Osteoblast (primary cell): Measurements from ENCODE around the gene IRF2BPL. TPM values are rescaled to one million over a fixed set of nuclear protein-coding genes. Genes with fewer than 3 reads are reported as not detected.

Experiments used
- DNase-seq: peaks from one replicate; pipeline ENCODE4 v3.0.0; 2011; ENCODE audit warnings: low spot score, mixed read lengths; ENCODE audit not compliant: insufficient read length; ENCODE audit errors: missing footprints
- H2AFZ ChIP-seq: 2 replicates; pipeline ENCODE4 v1.6.0; 2011; ENCODE audit warnings: mild to moderate bottlenecking, low read length
- H3K27ac ChIP-seq: 2 replicates; pipeline ENCODE4 v1.5.1; 2011; ENCODE audit warnings: mild to moderate bottlenecking, low read depth, low read length, moderate library complexity
- H3K27me3 ChIP-seq: 2 replicates; pipeline ENCODE4 v1.6.0; 2012; ENCODE audit warnings: mild to moderate bottlenecking, control low read depth, inconsistent platforms, low read length, moderate library complexity; ENCODE audit not compliant: insufficient read depth
- H3K36me3 ChIP-seq: 2 replicates; pipeline ENCODE4 v1.5.1; 2011; ENCODE audit warnings: mild to moderate bottlenecking, low read length, control low read depth, moderate library complexity; ENCODE audit not compliant: insufficient read depth
- H3K4me1 ChIP-seq: 2 replicates; pipeline ENCODE4 v1.5.1; 2011; ENCODE audit warnings: mild to moderate bottlenecking, low read length, control low read depth, moderate library complexity; ENCODE audit not compliant: insufficient read depth
- H3K4me2 ChIP-seq: 2 replicates; pipeline ENCODE4 v1.6.0; 2011; ENCODE audit warnings: mild to moderate bottlenecking, low read length; ENCODE audit not compliant: insufficient read depth
- H3K4me3 ChIP-seq: fragments of 200-600 bp; sonication (generic); 3 replicates; pipeline ENCODE4 v1.5.1; 2012; ENCODE audit warnings: mild to moderate bottlenecking, low read length, inconsistent platforms; ENCODE audit not compliant: insufficient read depth
- H3K79me2 ChIP-seq: 2 replicates; pipeline ENCODE4 v1.6.0; 2012; ENCODE audit warnings: mild to moderate bottlenecking, low read length, control low read depth, inconsistent platforms; ENCODE audit not compliant: insufficient read depth
- H3K9me3 ChIP-seq: 2 replicates; pipeline ENCODE4 v1.5.1; 2011; ENCODE audit warnings: low read depth, low read length, control low read depth
- H4K20me1 ChIP-seq: 2 replicates; pipeline ENCODE4 v1.6.0; 2012; ENCODE audit warnings: mild to moderate bottlenecking, low read length, control low read depth; ENCODE audit not compliant: insufficient read depth
- total RNA-seq: library from RNA; depleted of rRNA; stranded (reverse); fragments of >200 nt; gene quantifications from 2 replicates; pipeline ENCODE4 v1.2.3, GENCODE V29; 2012
- TF ChIP-seq, protein P1 (sequence below): IDR thresholded peaks from 2 replicates; pipeline ENCODE4 v1.5.1; 2011; ENCODE audit warnings: mild to moderate bottlenecking, low read depth, low read length, moderate library complexity; ENCODE audit errors: extremely low read depth

Gene IRF2BPL
- total RNA-seq, 1 donor, result 26.4 TPM

DNA sequence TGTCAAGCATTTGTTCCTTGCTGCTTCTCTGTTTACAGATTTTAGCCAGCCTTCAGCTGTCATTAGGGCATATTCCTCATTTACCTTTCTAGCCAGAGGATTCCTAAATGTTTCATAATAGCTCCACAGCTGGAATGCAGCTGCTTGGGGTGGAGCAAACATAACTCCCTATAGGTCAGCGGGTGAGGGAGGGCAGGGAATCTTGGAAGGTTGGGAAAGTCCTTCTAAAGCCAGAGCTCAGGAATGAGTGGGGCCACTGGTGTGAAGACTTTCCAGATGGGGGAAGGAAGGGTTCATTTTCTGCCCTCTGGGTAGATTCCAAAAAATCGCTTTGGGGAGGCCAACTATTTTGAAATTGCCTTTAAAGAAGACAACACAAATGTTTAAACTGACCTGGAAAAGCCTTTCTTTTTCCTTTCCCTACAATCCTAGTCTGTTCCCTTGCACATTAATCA lies 16.3 kb upstream of the IRF2BPL start:
- H3K9me3 ChIP-seq, result no peaks in the 10 kb centered on the region
- H3K79me2 ChIP-seq, result no peaks in the 10 kb centered on the region
- H3K27ac ChIP-seq, result peak overlapping the region; percentile 95
- peaks cover 58% of the 10 kb centered on the region for H3K4me1 ChIP-seq
- no peaks in the 10 kb centered on the region for H3K36me3 ChIP-seq
- peak; percentile 53 for DNase-seq
- TF ChIP-seq, protein P1, sequence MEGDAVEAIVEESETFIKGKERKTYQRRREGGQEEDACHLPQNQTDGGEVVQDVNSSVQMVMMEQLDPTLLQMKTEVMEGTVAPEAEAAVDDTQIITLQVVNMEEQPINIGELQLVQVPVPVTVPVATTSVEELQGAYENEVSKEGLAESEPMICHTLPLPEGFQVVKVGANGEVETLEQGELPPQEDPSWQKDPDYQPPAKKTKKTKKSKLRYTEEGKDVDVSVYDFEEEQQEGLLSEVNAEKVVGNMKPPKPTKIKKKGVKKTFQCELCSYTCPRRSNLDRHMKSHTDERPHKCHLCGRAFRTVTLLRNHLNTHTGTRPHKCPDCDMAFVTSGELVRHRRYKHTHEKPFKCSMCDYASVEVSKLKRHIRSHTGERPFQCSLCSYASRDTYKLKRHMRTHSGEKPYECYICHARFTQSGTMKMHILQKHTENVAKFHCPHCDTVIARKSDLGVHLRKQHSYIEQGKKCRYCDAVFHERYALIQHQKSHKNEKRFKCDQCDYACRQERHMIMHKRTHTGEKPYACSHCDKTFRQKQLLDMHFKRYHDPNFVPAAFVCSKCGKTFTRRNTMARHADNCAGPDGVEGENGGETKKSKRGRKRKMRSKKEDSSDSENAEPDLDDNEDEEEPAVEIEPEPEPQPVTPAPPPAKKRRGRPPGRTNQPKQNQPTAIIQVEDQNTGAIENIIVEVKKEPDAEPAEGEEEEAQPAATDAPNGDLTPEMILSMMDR, result no peak
- H2AFZ ChIP-seq, result no peak overlapping the region
- no peaks in the 10 kb centered on the region for H3K27me3 ChIP-seq
- peak overlapping the region; percentile 26 for H3K4me2 ChIP-seq
- no peak overlapping the region for H3K4me3 ChIP-seq
- no peaks in the 10 kb centered on the region for H4K20me1 ChIP-seq

DNA sequence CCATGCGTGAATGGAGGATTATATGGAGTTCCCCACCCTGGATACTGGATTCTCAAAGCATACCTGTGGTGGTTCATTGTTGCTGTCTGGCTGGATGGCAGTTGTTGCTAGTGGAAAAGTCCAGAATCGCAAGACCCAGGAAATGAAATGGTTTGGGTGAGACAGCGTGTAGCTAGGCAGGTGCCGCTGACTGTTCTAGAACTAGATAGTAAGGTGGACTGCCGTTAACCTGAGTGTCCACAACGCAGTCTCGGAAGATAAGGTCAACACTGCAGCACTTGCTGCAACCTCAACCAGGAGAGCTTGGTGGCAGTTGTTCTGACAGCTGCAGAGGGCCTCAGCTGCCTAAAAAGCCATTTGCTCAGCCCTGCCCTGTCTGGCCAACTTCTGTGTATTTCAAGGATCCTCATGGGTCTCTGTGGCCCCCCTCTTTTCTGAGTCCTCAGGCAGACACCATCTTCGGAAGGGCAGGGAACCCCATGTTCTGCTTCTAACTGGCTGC lies 15.5 kb upstream of the IRF2BPL start:
- H3K79me2 ChIP-seq, result no peaks in the 10 kb centered on the region
- H3K27ac ChIP-seq, result peak overlapping the region; percentile 95
- peak overlapping the region; percentile 65 for H3K4me2 ChIP-seq
- no peak overlapping the region for H2AFZ ChIP-seq
- TF ChIP-seq, protein P1, result no peak
- H3K27me3 ChIP-seq, result no peaks in the 10 kb centered on the region
- no peaks in the 10 kb centered on the region for H3K9me3 ChIP-seq
- no peaks in the 10 kb centered on the region for H4K20me1 ChIP-seq
- H3K36me3 ChIP-seq, result no peaks in the 10 kb centered on the region
- DNase-seq, result peak; percentile 41
- H3K4me1 ChIP-seq, result peaks cover 65% of the 10 kb centered on the region
- H3K4me3 ChIP-seq, result no peak overlapping the region

GRCh38 chr14:77043177-77043983 lies 14.9 kb upstream of the IRF2BPL start:
- Histone ChIP-seq H3K4me2 (peak overlapping the region; percentile 65), H3K9me3 (no peaks in the 10 kb centered on the region), H3K4me3 (peak overlapping the region; percentile 31), H3K79me2 (no peaks in the 10 kb centered on the region), H3K4me1 (peaks cover 72% of the 10 kb centered on the region), H2AFZ (peak overlapping the region; percentile 36), H4K20me1 (no peaks in the 10 kb centered on the region), H3K36me3 (no peaks in the 10 kb centered on the region), H3K27me3 (no peaks in the 10 kb centered on the region), H3K27ac (peak overlapping the region; percentile 95)
- peak; percentile 58 for DNase-seq
- TF ChIP-seq, protein P1, result no peak

DNA sequence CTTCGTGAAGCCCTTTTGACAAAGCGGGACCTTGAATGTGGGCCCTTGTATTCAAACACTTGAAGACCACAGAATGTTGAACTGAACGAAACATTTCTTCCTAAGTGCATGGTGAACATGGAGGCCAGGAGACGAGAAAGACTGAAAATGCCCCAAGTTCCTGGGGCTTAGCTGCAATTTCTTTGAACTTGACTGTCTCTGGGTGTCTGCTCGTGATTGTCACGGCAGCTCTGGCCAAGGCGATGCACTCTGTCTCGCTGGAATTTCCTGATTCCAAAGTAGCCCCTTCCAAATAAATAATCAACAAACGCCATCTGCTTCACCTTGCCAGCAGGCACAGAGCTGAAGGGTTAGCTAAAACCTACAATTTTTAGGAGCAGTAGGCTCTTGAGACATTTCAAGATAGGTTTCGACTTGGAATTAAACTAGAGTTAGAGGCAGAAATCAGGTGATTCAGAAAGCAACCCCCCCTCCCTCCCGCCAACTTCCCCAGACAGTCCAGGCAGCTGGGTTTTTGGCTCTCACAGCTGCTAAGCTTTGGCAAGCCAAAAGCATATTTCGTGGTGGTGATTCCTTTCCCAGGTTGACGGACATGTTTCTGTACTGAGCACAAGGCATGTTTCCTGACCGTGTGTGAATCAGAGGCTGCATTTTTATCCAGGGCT lies 13.5 kb upstream of the IRF2BPL start:
- TF ChIP-seq, protein P1, result no peak
- Histone ChIP-seq H3K36me3 (no peaks in the 10 kb centered on the region), H3K27me3 (no peaks in the 10 kb centered on the region), H2AFZ (peak overlapping the region; percentile 13), H3K27ac (peak overlapping the region; percentile 95), H3K4me2 (peak overlapping the region; percentile 87), H4K20me1 (no peaks in the 10 kb centered on the region), H3K4me3 (peak overlapping the region; percentile 1), H3K79me2 (no peaks in the 10 kb centered on the region), H3K9me3 (no peaks in the 10 kb centered on the region), H3K4me1 (peaks cover 83% of the 10 kb centered on the region)
- DNase-seq, result peak; percentile 80
